HG03571 (cell line): ENCODE results near the gene USP5.
A peak's percentile ranks its signal among the peaks of the same experiment; 100 is the strongest.

Source experiments
- ATAC-seq: cut with Tn5 transposase; IDR thresholded peaks from one replicate; pipeline ENCODE4 v1.9.1; 2021; ENCODE audit not compliant: unreplicated experiment

USP5 gene

DNA sequence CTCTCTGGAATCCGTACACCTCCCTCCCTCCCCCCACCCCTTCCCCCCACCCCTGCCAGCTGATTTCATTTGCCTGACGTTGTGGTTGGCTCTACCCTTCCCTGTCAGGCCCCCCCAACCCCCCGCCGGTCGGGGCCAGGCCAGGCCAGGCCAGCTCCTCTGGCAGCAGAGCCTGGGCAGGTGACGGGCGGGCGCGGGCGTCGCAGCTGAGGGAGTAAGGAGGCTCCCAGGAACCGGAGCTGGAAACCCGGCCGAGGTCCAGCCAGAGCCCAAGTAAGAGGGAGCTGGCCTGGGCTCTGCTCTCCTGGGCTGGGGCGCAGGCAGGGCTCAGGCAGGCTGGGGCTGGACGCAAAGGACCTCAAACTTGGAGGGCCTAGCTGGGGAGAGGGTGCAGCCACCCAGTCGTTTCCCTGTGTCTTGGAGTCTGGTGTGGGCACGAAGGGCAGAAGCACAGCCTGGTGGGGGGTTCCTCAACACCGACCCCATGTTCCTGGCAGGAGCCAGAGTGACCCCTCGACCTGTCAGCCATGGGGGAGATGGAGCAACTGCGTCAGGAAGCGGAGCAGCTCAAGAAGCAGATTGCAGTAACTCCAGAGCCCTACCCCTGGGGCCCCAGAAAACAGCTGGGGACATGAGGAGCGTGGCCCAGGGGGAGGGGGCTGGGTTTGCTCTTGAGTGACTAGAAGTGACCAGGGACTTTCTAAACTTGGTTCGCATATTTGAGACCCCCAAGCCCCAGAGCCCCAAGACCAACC, 11.0 kb upstream of the USP5 start, which contains the start of gene GNB3:
GNB3 (plus strand) TSS at position 165 of the 755 bp plus-strand sequence; CDS start at position 528, 363 bp downstream.
- ATAC-seq = no peak

GRCh38 chr12:6842075-6842474, 9.9 kb upstream of the USP5 start:
- ATAC-seq = no peak

DNA sequence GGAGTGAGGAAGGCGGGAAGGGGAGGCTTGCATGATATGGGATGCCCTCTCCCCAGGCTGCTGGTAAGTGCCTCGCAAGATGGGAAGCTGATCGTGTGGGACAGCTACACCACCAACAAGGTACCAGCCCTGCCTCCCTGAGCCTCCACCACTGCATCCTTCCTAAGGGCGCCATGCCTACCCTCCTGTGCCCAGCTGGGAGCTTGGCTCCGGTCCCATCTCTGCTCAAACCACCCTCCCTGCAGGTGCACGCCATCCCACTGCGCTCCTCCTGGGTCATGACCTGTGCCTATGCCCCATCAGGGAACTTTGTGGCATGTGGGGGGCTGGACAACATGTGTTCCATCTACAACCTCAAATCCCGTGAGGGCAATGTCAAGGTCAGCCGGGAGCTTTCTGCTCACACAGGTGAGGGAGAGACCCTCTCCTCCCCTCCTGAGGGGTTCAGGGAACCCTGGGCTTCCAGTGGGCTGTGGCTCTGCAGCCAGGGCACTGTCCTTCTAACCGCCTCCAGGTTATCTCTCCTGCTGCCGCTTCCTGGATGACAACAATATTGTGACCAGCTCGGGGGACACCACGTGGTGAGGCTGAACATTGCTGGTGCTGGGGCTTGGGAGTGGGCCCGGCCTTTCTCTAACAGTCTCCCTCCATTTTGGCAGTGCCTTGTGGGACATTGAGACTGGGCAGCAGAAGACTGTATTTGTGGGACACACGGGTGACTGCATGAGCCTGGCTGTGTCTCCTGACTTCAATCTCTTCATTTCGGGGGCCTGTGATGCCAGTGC, 8.6 kb upstream of the USP5 start:
- no peak for ATAC-seq

- ATAC-seq = no peak
Observed at GRCh38 chr12:6845395-6845794, 6.6 kb upstream of the USP5 start.

DNA sequence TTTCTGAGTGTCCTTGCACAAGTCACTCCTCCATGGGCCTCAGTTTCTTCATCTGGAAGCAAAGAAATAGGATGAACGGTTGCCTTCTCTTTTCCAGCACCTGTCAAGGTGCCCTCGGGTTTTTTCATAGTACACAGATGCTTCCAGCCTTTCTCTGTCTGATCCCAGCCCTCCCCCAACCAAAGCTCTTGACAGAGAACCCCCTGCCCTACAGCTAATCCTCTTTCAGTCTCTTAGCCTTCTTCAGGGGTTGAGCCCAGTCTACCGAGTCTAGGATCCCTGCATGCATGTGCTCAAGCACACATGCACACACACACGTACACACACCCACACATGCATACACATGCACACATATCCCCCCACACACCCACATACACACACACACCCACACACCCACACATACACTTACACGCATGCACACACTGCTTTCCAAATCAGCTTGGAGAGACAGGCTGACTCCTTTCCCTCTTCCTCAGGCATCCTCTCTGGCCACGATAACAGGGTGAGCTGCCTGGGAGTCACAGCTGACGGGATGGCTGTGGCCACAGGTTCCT, 5.6 kb upstream of the USP5 start:
- no peak for ATAC-seq

DNA sequence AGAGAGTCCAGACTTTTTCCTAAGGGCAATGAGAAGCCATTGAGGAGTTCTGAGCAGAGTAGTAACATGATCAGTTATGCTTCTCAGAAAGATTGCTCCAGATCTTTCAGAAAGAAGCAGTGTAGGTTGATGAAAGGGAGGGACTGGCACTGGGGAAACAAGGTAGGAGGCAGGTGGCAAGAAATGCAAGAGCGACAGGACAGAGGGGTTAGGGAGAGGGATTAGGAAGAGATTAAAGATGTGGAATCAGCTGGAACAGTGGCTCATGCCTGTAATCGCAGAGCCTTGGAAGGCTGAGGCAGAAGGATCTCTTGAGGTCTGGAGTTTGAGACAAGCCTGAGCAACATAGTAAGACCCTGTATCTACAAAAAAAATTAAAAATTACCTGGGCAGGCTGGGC, 4.3 kb upstream of the USP5 start:
- no peak for ATAC-seq

- no peak for ATAC-seq
Observed at GRCh38 chr12:6849427-6849826, 2.5 kb upstream of the USP5 start.

DNA sequence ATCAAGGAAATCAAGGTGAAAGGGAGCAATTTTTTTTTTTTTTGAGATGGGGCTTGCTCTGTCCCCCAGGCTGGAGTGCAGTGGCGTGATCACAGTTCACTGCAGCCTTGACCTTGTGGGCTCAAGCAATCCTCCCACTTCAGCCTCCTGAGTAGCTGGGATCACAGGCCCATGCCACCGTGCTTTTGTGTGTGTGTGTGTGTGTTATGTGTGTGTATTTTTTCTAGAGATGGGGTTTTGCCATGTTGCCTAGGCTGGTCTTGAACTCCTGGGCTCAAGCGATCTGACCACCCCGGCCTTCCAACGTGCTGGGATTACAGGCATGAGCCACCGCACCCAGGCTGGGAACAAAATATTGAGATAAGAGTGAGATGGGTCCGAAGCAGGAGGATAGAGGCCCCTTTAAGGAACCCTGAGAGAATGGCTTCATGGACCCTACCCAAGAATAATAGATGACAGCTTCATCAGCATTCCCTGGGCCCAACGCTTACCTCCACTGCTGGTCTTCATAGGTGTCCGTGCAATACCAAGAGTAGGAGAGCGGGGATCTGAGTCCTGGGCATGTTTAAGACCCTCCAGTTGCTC, 1.9 kb upstream of the USP5 start:
- ATAC-seq = no peak

GRCh38 chr12:6850796-6851152, 1.2 kb upstream of the USP5 start:
- no peak for ATAC-seq

DNA sequence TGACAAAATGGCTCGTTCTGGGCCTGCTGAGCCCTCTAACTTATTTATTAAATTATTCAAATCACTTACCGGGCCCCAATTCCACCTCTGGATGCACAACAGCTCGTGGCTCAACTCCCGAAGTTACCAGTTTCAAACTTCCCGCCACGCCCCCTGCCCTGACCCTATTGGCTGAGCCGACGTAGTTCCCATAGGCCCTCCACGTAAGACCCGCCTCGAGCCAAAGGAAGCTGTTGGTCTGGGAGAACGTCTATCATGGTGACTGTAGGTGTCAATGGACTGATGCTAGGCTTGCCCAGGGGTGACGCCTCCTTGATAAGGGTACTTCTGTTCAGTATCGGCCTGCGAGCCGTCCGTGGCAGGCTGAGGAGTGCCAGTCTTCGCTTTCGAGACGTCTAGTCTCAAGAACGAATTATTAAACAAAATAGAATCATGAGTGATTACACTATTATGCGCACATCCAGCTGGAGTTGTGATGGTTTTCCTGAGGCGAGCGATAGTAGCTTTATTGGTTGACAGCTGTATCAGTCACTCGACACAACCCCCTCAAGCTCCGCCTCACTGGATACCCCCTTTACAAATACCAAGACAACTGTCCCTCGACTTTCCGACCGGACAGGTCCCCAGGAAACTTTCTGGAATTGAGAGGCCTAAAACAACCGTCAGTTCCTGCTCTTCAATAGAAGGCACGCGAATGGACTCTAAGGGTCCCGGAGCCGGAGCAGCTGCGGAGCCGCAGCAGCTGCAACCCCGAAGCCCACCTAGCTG, 613 bp upstream of the USP5 start, which contains the start of gene CDCA3:
CDCA3 (minus strand) TSS at position 134 of the 768 bp plus-strand sequence. CDS start 334 bp downstream, outside the sequence.
- ATAC-seq = peak; percentile 47

GRCh38 chr12:6852651-6853354, 853 bp downstream of the USP5 start:
- no peak for ATAC-seq

DNA sequence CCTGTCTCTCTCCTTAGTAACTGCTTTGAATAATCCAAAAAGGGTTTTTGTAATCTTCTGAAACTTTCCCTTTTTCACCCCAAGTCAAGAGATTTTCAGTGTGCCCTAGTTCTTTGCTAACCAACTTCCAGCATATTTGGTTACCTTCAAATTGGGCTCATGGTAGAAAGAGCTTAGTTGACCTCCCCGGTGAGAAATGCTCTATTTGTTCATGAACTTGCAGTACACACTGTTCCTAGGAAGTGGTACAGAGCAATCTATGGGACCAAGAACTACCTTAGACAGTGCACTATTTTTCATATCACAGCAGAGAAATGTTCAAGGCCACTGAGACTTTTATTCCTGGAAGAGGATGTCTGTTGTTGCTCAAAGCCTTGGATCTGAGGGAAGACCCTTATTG, 1.7 kb downstream of the USP5 start:
- no peak for ATAC-seq

DNA sequence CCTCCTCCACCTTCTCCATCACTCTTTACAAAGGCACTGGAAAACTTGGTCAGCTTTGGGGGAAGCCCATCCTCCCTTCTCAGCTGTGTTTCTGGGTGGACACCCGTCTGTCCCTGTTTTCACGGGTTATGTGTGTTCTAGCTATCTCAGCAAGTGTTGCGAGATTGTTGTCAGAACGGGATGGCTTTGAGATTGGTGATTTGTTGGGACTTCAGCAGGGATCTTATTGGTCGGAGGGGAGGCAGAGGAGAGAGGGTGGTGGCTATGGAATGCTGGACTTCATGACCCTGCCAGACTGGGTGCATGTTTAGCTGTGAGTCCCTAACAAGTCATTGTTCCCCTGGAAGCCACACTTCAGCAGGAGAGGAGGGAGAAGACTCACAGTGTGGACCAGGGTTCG, 2.1 kb downstream of the USP5 start:
- ATAC-seq = no peak

- no peak for ATAC-seq
Observed at GRCh38 chr12:6855322-6855721, 3.4 kb downstream of the USP5 start.

DNA sequence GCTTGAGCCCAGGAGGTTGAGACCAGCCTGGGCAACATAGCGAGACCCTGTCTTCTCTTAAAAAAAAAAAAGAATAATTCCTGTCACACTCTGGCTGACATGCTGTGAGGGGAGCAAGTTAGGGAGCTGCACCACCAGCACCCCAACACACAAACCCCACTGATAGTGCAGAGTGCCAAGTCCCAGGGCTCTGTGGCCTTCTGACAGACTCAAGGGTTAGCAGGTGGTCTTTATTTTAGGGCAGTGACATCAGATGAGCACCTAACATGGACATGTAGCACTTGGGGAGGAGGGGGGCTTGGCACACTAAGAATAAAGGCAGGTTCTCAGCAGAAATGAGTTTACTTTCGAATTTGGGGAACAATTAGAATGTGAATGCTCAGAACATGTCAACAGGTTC, 6.8 kb downstream of the USP5 start:
- no peak for ATAC-seq

DNA sequence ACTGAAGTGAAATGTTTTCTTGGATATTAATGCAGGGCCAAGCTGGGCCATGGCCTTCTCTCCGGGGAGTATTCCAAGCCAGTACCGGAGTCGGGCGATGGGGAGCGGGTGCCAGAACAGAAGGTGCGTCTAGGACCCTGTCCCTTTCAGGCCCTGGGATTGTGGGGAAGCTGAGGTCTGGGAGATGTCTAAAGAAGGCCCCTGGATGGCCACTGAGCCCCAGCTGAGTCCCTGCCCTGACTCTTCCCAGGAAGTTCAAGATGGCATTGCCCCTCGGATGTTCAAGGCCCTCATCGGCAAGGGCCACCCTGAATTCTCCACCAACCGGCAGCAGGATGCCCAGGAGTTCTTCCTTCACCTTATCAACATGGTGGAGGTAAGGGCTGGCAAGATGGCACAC, 8.2 kb downstream of the USP5 start:
- ATAC-seq = no peak

GRCh38 chr12:6860942-6861341, 9.0 kb downstream of the USP5 start:
- ATAC-seq = no peak

- no peak for ATAC-seq
Observed at GRCh38 chr12:6861391-6861790, 9.4 kb downstream of the USP5 start.

GRCh38 chr12:6863033-6863432, 11.1 kb downstream of the USP5 start:
- no peak for ATAC-seq

GRCh38 chr12:6863586-6864321, 11.8 kb downstream of the USP5 start:
- ATAC-seq = no peak
